Right lobe of liver (tissue), 6 donors: ENCODE data around the gene PERM1. TPM values are rescaled to one million over a fixed set of nuclear protein-coding genes. Genes with fewer than 3 reads are reported as not detected.
A peak's percentile ranks its signal among the peaks of the same experiment; 100 is the strongest.

ENCODE experiments used
- ATAC-seq, 4 donors: fragments of 200-7000 bp; cut with Tn5 transposase; one replicate each; pipeline ENCODE4 v1.9.1; 2020; ENCODE audit warnings: mild to moderate bottlenecking in 4 of 4, moderate library complexity in 4 of 4
- DNase-seq, 3 donors: peaks; one replicate each; pipeline ENCODE4 v3.0.0-alpha.2; 2020
- H3K27ac ChIP-seq, 3 donors: fragments of 200-600 bp; one replicate each; pipeline ENCODE4 v1.8.0; 2022
- H3K27me3 ChIP-seq, 2 donors: fragments of 200-600 bp; one replicate each; pipeline ENCODE4 v1.8.0; 2022
- H3K36me3 ChIP-seq, 4 donors: fragments of 200-600 bp; sonication (generic) in 1 of 4; one replicate each; pipeline versions ENCODE4 v1.5.1 to v1.8.0; 2017 to 2022; ENCODE audit warnings: control low read depth in 1 of 4
- H3K4me1 ChIP-seq, 4 donors: fragments of 200-600 bp; sonication (generic) in 1 of 4; one replicate each; pipeline versions ENCODE4 v1.5.1 to v1.8.0; 2017 to 2022; ENCODE audit warnings: control low read depth in 1 of 4
- H3K4me3 ChIP-seq, 3 donors: fragments of 200-600 bp; one replicate each; pipeline ENCODE4 v1.8.0; 2022
- H3K9me3 ChIP-seq, 4 donors: fragments of 200-600 bp; sonication (generic) in 1 of 4; one replicate each; pipeline versions ENCODE4 v1.5.1 to v1.8.0; 2017 to 2022; ENCODE audit warnings: control low read depth in 1 of 4
- CTCF ChIP-seq, 4 donors: fragments of 200-600 bp in 3 of 4; fragments of 450-650 bp in 1 of 4; IDR thresholded peaks; one replicate each; pipeline versions ENCODE4 v1.5.1 to v1.8.0; 2016 to 2022; ENCODE audit warnings: antibody characterized with exemption in 4 of 4, mild to moderate bottlenecking in 2 of 4
- POLR2A ChIP-seq: fragments of 450-650 bp; IDR thresholded peaks from one replicate; pipeline ENCODE4 v1.6.1; 2017; ENCODE audit warnings: antibody characterized with exemption, mild to moderate bottlenecking
- WGBS: methylation state at CpG from one replicate; pipeline ENCODE4 v1.1.6; 2018; ENCODE audit warnings: low coverage, low lambda C conversion rate; ENCODE audit not compliant: insufficient coverage; ENCODE audit errors: missing lambda C conversion rate; 5-methylcytosine and 5-hydroxymethylcytosine counted together
- intact Hi-C, 2 donors: fragments of 100-400 bp; cut with DNase I; formaldehyde crosslinking; loops; one replicate each; pipeline versions ENCODE4 v1.11.2 to v1.14.1; 2022
- total RNA-seq, 6 experiments: library from RNA; depleted of rRNA in 2 of 6; stranded (reverse); fragments of >200 nt in 2 of 6; fragmentation: NEBNext Ultra II Directional in 3 of 6; extraction: Animal tissue kit (Norgen Biotek cat#: 25700) in 3 of 6; gene quantifications; one replicate each; pipeline versions ENCODE4 v1.1.0 to v1.2.4, GENCODE V29; 2016 to 2023
- donor health status: DM: no; HTN: yes; CAD: no.
- donor health status: DM: no; HTN: no; CAD: no.
- donor health status: DM: no; HTN: no; CAD: no.
- donor health status: DM: no; HTN: yes; CAD: no.
- donor health status: DM: no; HTN: yes; CAD: no.

Gene PERM1
- total RNA-seq, 6 experiments from 2014 or later = 0.18 to 0.46 (median 0.28) TPM; not detected in 2

DNA sequence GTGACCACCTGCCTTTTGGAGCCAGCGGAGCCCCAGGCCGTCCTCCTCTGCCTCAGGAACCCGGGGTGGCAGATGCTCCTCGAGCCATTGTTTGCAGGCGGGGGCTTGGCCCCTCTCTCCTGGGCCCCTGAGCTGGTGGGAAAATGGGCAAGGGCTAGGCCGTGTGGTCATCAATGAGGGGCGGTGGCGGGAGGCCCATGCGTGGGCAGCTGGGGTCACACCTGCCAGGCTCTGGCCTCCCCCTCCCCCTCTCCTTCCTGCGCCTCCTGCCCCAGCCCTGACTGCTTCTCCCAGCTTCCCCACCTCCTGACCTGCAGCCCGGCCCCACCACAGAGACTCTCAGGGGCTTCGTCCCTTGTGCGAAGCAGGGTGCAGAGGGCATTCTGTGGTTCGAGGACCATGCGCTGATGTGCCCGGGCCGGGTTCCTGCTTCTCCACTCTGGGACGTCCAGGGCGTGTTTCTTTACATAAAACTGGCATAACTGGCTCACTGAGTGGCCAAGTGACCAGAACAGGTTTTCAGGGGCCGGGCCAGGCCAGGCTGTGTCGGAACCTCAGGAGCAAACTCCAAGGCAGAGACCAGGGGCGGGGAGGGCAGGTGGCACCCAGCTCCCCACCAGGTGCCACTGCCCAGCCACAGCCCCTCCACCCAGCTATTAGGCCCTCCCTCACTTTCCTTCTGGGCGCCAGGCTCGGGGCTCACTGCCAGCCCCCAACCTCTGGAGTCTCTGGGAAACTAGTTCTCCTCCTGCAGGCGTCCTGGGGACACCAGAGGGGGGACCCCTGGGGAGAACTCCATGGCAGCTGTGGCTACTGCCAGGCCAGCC, 48.9 kb downstream of the PERM1 start:
- H3K9me3 ChIP-seq = no peaks in the 10 kb centered on the region
- intact Hi-C loops = no loop called here
- H3K27ac ChIP-seq = no peak overlapping the region
- H3K27me3 ChIP-seq = no peaks in the 10 kb centered on the region
- H3K4me3 ChIP-seq = no peak overlapping the region
- H3K4me1 ChIP-seq = peaks cover 0 to 6% (median 0%) of the 10 kb centered on the region in 4 donors
- ATAC-seq (no peak), DNase-seq (no peak)
- no peaks in the 10 kb centered on the region for H3K36me3 ChIP-seq
- WGBS = 94% methylated on average over 3 of the region's 25 CpGs
- no peak for TF ChIP-seq POLR2A
- no peak for TF ChIP-seq CTCF (IDR thresholded peaks at IDR 0.05)

DNA sequence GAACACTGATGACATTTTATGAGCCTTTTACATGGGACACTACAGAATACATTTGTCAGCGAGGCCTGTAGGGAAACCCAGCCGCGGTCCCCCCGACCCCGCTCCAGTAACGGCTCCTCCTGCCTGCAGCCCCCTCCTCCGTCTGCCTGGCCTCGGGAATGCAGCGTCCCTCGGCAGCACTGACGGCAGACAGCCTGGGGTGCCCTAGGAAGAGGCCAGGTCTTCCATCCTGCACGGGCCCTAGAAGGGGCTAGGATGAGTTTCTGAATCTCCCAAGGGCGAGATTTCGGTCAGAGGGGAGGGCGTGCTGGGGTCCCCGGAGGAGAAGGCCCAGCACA, 49.8 kb downstream of the PERM1 start:
- TF ChIP-seq POLR2A (no peak), CTCF (IDR thresholded peaks at IDR 0.05) (no peak)
- no peak for ATAC-seq
- Histone ChIP-seq H3K9me3 (no peaks in the 10 kb centered on the region), H3K36me3 (no peaks in the 10 kb centered on the region), H3K4me3 (no peak overlapping the region), H3K4me1 (peaks cover 0 to 6% (median 0%) of the 10 kb centered on the region in 4 donors), H3K27ac (no peak overlapping the region), H3K27me3 (no peaks in the 10 kb centered on the region)
- 100% methylated on average over 1 of the region's 16 CpGs for WGBS
- DNase-seq = no peak
- intact Hi-C loops = no loop called here

DNA sequence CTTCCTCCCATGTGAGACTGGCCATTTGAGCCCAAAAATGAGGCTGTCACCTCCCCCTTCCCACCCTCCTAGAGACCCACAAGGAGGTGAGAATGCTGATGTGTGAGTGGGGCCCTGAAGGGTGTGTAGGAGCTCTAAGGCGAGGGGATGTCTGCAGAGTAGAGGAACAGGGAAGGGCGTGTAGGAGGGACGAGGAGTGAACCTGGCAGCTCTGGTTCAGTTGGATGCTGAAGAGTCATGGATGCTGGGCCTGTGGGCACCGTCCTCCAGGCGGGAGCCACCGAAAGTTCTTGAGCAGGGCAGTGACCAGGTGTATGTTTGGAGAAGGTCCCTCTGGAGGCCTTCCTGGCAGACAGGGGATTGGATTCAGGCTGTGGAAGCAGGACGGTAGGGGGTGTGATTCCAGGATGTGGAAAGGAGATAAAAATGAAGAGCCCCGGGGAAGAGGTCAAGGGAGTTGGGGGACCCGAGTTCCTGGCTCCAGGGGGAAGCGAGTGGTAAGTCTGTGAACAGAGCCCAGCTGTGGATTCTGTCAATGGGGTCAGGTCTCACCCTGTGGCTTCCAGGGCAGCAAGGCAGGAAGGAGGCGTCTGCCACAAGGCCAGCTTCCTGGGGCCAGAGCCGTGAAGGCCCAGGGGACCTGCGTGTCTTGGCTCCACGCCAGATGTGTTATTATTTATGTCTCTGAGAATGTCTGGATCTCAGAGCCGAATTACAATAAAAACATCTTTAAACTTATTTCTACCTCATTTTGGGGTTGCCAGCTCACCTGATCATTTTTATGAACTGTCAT, 50.3 kb downstream of the PERM1 start:
- intact Hi-C loops = no loop called here

GRCh38 chr1:930633-931138, 51.2 kb downstream of the PERM1 start:
- Histone ChIP-seq H3K4me3 (no peak overlapping the region), H3K27ac (no peak overlapping the region), H3K36me3 (no peaks in the 10 kb centered on the region), H3K4me1 (peaks cover 0 to 5% (median 0%) of the 10 kb centered on the region in 4 donors), H3K27me3 (peaks cover 0 to 2% of the 10 kb centered on the region in 2 donors), H3K9me3 (no peaks in the 10 kb centered on the region)
- no peak for DNase-seq
- peak in 1 of 4 donors; percentile 51 for ATAC-seq
- intact Hi-C loops = no loop called here
- no peak for TF ChIP-seq CTCF (IDR thresholded peaks at IDR 0.05)
- TF ChIP-seq POLR2A = no peak
- no CpG with 5 or more reads among the region's 18 CpGs for WGBS

More for the DNA sequence above, 50.3 kb downstream of the PERM1 start:
- H3K27me3 ChIP-seq = no peaks in the 10 kb centered on the region
- ATAC-seq (no peak), DNase-seq (no peak)
- 52% methylated on average over 14 of the region's 15 CpGs for WGBS
- no peaks in the 10 kb centered on the region for H3K9me3 ChIP-seq
- peaks cover 0 to 6% (median 0%) of the 10 kb centered on the region in 4 donors for H3K4me1 ChIP-seq
- H3K27ac ChIP-seq = no peak overlapping the region
- TF ChIP-seq POLR2A = no peak
- no peak for TF ChIP-seq CTCF (IDR thresholded peaks at IDR 0.05)
- H3K4me3 ChIP-seq = no peak overlapping the region
- no peaks in the 10 kb centered on the region for H3K36me3 ChIP-seq
